Hematopoietic multipotent progenitor cell treated with erythropoietin and hydrocortisone succinate and interleukin-3 and kit ligand, for 4 days (in vitro differentiated cells): Measurements from ENCODE around the gene TOPBP1.

Experiments
- DNase-seq: peaks from one replicate; pipeline ENCODE4 v3.0.0-alpha.2; 2015

TOPBP1 gene

GRCh38 chr3:133606342-133606741, 55.4 kb downstream of the TOPBP1 start:
- DNase-seq: no peak

- DNase-seq: no peak
These were observed 61.1 kb downstream of the TOPBP1 start for GRCh38 chr3:133600572-133601081.

DNA sequence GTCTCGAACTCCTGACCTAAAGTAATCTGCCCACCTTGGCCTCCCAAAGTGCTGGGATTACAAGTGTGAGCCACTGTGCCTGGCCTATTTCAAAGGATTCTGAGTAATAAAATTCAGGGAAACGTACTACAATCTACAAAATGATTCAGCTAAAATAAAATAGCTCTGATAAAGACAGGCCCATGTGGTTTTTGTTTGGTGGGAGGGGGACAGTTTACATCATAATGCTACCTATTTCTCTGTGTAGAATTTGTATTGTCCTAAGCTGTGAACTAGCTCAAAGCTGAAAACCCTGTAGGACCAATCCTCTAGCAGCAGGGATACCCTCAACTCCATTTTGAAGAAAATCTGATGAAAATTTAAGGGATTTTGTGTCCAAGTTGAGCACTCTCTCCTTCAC, 62.5 kb downstream of the TOPBP1 start:
- peak; percentile 19 for DNase-seq

GRCh38 chr3:133598405-133598804, 63.3 kb downstream of the TOPBP1 start:
- DNase-seq: no peak

GRCh38 chr3:133595341-133595740, 66.4 kb downstream of the TOPBP1 start:
- no peak for DNase-seq

GRCh38 chr3:133593243-133593642, 68.5 kb downstream of the TOPBP1 start:
- DNase-seq: no peak

GRCh38 chr3:133592843-133593242, 68.9 kb downstream of the TOPBP1 start:
- no peak for DNase-seq

GRCh38 chr3:133591271-133591742, 70.4 kb downstream of the TOPBP1 start:
- DNase-seq: no peak

DNA sequence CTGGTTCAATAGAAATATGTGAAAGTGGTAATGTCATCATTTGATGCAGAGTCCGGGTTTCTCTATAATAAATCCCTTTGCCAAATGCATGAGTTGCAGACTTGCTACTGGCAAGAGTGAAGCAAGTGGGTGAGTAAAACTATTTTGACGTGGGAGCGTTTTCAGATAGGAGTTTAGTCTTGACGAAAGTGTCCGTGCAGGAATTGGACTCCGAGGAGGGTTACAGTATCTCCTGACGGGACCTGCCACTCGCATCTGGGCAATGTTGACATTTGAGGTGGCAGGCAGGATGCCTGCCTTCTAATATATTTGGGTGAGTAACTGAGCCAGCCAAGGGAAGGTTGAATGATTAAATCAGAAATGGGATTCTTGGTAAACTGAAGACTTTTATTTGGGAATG, 72.2 kb downstream of the TOPBP1 start:
- no peak for DNase-seq

DNA sequence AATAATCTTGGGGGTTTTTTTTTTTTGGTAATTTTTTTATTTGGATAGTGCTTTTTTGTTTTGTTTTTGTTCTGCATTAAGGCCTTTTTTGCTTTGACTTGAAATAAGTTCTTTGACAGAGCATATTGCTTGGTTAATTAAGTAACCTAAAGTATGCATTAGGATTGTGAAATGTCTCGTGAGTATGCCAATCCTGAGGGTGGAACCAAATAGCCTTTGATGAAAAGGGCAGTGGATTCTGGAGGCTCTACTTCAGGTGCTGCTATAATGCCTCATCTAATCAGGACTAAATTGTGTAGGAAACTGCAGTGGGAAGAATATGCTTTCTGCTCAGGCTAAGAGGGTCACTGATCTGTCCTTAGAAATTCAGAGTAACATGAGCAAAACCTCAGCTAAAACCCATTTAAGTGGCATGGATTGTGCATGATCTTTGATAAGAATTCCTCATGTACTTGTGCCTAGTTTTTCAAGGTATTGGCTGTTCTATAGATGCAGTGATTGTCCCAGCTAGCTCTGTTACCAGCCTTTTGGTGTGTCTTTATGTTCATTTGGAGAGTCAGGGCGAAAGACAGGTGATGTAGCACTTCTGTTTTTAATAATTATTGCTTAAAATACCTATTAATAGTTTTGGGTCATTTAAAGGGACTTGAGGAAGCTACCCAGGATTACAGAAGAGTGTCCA, 72.8 kb downstream of the TOPBP1 start:
- no peak for DNase-seq

DNA sequence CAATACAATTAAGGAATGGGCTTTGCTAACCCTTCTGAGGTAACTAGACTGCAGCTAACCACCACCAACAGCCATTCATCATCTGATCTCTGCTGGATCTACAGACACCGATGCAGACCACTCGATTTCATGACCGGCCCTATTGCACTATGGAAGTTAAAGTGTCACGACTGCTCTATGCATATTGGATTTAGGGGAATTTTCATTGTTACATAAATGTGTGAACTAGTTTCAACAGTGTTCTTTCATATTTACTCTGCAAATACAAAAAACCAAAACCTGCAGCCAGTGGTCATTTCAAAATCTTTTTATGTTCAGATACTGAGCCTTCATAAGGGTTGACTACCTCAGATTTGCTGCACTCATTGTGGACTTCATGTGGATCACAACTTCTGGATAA, 73.7 kb downstream of the TOPBP1 start:
- DNase-seq: no peak

DNA sequence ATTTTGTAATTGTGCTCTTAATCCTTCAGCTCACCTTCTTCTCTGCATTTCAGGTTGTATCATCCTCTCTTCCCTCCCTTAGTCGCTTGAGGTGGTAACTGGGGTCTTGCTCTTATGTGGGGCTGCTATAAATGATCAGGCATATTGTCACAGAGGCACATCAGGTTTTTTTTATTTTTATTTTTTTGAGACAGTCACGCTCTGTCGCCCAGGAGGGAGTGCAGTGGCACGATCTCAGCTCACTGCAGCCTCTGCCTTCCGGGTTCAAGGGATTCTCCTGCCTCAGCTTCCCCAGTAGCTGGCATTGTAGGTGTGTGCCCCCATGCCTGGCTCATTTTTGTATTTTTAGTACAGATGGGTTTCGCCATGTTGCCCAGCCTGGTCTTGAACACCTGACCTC, 78.3 kb downstream of the TOPBP1 start:
- DNase-seq: no peak

GRCh38 chr3:133578548-133579191, 83.1 kb downstream of the TOPBP1 start:
- peak; percentile 57 for DNase-seq

DNA sequence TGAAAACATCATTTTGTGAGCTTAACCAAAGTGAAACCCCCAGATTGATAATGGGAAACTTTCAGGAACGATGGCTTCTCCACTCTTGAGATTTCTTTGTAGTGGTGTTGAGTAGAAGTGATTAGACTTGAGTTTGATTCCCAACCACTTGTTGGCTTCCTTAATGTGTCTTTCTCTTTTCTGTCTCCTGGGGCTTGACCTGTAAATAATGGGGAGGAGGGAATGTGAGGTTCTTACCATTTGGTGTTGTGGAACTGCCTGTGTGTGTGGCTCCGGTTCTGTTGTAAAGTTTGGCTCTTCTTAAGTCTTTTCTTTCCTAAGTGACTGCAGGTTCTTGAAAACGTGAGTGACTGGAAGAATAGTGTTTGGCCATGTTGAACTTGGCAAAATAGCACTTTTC, 85.6 kb downstream of the TOPBP1 start:
- DNase-seq: no peak

- peak; percentile 22 for DNase-seq
These were observed 86.7 kb downstream of the TOPBP1 start for GRCh38 chr3:133575086-133575485.

- peak; percentile 88 for DNase-seq
These were observed 87.4 kb downstream of the TOPBP1 start for GRCh38 chr3:133574260-133574881.

DNA sequence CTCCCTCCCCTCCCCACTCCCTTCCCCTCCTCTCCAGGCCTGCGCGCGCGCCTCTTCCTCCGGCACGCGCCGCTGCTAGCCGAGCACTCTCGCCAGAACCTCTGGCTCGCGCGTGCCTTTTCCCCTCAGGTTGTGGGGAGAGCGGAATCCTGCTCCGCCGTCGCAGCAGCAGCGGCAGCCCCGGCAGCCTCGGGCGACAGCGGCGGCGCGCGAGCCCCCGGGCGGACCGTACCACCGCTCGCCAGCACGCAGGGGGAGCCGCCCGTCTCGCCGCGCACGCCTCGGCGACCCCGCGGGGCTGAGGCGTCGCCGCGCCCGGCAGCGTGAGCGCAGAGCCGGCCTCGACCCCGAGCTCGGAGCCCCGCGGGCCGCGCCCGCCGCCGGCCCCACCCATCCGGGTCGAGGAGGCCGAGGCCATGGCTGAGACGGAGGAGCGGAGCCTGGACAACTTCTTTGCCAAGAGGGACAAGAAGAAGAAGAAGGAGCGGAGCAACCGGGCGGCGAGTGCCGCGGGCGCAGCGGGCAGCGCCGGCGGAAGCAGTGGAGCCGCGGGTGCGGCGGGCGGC, 88.0 kb downstream of the TOPBP1 start, which contains the start of gene CDV3:
Gene CDV3, plus strand, starts transcription at position 58 of the 566 bp plus-strand sequence. Its CDS starts 359 bp downstream, at position 417.
- no peak for DNase-seq

GRCh38 chr3:133573054-133573628, 88.6 kb downstream of the TOPBP1 start:
- DNase-seq: peak; percentile 100

DNA sequence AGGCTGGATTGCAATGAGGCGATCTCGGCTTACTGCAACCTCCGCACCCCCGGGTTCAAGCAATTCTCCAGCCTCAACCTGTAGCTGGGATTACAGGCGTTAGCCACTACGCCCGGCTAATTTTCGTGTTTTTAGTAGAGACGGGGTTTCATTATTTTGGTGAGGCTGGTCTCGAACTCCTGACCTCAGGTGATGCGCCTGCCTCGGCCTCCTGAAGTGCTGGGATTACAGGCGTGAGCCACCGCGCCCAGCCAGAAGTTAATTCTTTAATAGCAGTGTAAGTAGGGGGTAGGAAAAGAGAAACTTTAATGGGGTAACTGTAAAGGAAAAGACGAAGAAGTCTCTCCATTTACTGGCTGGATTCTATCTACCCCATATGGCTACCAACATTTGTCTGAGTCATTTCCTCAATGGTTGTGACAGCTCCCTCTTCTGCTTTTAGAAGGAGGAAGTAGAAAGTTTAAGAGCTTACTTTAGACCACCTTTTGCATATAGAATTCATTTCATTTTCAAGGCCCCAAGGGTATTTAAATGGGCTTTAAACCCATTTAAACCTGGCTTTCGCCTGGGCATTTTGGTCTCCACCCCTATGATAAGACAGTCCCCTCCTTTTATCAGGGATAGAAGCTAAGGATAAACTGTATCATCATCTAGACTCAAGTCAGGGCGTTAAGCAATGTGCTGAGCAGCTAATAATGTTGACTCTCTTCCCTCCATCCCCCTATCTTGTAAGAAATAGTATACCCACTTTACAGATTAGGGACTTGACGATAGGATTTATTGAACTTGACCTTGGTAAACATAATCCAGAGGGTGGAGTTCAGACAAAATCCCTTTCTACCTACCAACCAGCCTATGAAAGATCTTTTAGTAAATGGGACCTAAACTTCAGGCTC, 89.3 kb downstream of the TOPBP1 start:
- peak; percentile 92 for DNase-seq

DNA sequence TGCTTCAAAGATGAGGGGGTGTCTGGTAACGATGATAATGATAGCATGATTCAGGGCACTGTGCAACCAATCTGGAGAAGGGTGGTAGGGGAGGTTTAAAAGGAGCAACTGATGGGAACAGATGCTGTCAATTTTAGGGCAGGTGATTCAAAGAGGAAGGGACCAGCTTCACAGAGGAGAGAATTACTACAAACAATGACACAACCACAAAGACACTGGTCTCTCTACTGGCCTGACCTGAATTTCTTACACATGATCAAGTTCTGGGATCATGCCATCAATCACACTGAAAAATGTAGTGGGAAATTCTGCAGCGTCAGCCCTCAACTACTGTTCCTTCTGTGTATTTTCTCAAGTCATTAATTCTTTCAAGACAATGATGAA, 90.8 kb downstream of the TOPBP1 start:
- peak; percentile 40 for DNase-seq

GRCh38 chr3:133570139-133570936, 91.4 kb downstream of the TOPBP1 start:
- no peak for DNase-seq
